SIG-M5 treated with dmso at 0.1 percent for 504 hours (cell line): ENCODE data around the gene SCT.

Experiments
- DNase-seq: peaks from one replicate; lab custom pipeline; 2025; ENCODE audit not compliant: unreplicated experiment; lab: John Stamatoyannopoulos, UW

The SCT gene

GRCh38 chr11:643849-644738 lies 17.1 kb upstream of the SCT start:
- DNase-seq: no peak

- DNase-seq: no peak
Observed at GRCh38 chr11:643366-643765, 16.4 kb upstream of the SCT start.

GRCh38 chr11:641806-642370 lies 14.9 kb upstream of the SCT start:
- no peak for DNase-seq

GRCh38 chr11:640021-640706 lies 13.2 kb upstream of the SCT start:
- no peak for DNase-seq

- no peak for DNase-seq
Observed at GRCh38 chr11:639332-639955, 12.5 kb upstream of the SCT start.

GRCh38 chr11:638631-639331 lies 11.8 kb upstream of the SCT start:
- DNase-seq: no peak

- no peak for DNase-seq
Observed at GRCh38 chr11:637593-638521, 10.9 kb upstream of the SCT start.

- no peak for DNase-seq
Observed at GRCh38 chr11:637333-637592, 10.3 kb upstream of the SCT start.

GRCh38 chr11:636511-637332 lies 9.7 kb upstream of the SCT start, which contains the start of gene DRD4:
Gene DRD4, plus strand, starts transcription at chr11:637269. Its CDS starts 36 bp downstream, at chr11:637305.
- DNase-seq: no peak

- no peak for DNase-seq
Observed at GRCh38 chr11:635945-636510, 9.0 kb upstream of the SCT start.

- no peak for DNase-seq
Observed at GRCh38 chr11:630871-631270, 3.9 kb upstream of the SCT start.

- no peak for DNase-seq
Observed at GRCh38 chr11:629237-629583, 2.2 kb upstream of the SCT start.

GRCh38 chr11:628056-628455 lies 1.1 kb upstream of the SCT start:
- DNase-seq: no peak

GRCh38 chr11:627308-627576 lies 261 bp upstream of the SCT start:
- no peak for DNase-seq

GRCh38 chr11:625636-626268 lies 1.2 kb downstream of the SCT start:
- no peak for DNase-seq

GRCh38 chr11:624705-625635 lies 2.0 kb downstream of the SCT start, which contains the start of gene CDHR5:
Gene CDHR5, minus strand, starts transcription at chr11:624955. Its CDS starts 53 bp downstream, at chr11:624902.
- DNase-seq: no peak

- no peak for DNase-seq
Observed at GRCh38 chr11:623999-624704, 2.8 kb downstream of the SCT start.
